Measurements from ENCODE around the gene ARHGEF12.

The ARHGEF12 gene

DNA sequence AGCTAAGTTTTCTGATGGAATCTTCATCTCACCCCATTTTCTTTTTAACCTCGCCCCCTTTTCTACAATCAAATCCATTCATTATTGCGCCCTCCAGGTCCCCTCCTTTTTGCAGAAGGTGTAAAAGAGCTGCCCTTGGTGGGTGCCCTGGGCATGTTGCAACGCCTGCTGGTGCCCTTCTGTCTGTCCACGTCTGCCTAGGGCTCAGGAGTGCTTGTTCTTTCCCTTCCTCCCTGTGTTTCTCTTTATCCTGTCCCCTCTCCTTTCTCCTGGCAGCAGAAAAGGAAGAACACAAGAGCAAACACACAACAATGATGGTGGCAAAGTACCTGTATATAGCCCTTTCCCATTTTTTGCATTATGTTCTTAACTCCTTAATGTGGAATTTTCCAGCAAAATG, 17.3 kb upstream of the ARHGEF12 start:
- DNase-seq (ENCODE audit: low spot score), result no peak

DNA sequence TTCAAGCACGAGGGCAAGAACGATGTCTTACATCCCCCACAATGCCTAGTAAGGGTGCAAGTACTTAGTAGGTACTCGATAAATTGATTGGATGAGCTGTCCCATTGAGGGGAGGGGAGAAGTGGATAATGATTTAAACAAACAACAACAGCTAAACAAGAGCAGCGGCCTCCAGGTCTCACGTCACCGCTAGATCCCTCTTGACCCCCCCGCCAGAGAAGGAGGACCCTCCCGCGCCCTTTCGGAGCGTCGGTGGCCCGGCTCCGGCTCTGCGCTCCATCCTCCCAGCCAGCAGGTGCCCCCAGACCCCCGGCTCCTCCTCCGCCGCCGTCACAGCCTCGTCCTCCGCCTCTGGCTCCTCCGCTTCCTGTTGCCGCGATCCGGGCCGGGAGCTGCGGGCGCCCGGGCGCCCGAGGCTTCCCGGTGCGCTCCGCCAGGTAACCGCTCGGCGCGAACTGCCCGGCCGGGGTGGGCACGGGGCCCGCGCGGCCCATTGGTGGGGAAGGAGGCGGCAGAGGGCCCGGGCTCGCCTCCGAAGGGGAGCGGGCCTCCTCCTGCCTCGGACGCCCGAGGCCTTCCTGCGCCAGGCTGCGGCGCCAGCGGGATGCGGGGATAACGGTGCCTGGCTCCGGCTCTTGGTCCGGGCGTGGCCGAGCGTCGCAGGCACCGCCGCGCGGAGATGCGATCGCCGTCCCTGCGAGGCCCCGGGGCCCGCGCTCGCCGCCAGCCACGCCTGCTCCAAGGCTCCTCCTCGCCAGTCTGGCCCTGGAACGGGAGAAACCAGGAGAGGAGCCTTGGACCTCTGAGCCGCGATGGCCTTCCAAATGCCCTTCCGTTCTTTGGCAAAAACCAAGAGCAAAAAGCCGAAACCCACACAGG, 11.0 kb upstream of the ARHGEF12 start, which contains the start of gene TLCD5:
TLCD5 (plus strand) TSS at position 368 of the 879 bp plus-strand sequence. CDS start 2,143 bp downstream, outside the sequence.
- DNase-seq (ENCODE audit: low spot score), result peak; percentile 56

DNA sequence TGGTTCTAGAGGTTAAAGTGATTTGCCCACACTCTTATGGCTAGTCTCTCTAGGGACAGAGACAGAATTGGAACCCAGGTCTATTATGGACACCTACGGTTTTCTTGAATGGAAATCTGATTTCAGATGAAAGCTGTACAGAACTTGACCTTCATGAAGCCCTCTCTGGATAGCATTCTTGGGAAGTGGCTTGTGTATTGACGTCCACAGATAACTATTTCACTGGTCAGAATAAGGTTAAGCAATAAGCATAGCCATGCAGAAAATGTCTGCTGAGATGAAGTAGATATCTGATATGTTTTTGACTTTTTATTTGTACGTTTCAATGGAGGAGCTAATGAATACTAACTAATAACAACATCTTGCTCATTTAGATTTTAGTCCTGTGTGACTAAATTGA, 10.0 kb upstream of the ARHGEF12 start:
- no peak for DNase-seq (ENCODE audit: low spot score)

DNA sequence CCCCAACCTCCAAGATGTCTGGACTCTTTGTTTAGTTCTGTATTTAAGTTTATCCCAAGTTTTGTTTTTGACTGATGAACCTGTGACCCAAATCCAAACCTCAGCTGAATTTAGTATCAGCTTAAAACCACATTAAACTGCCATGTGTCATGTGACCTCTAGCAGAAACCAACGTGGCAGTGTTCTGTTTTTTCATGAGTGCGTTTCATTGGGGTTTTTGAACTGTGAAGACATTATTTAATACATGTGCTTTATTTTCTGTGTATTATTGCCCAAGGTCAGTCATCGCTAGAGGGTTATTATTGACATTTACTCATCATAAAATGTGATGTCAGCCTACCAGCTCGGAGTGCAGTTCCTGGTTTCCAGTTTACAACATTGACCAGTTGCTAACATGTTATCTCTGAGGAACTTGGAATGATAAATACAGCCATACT, 9.3 kb upstream of the ARHGEF12 start:
- no peak for DNase-seq (ENCODE audit: low spot score)

DNA sequence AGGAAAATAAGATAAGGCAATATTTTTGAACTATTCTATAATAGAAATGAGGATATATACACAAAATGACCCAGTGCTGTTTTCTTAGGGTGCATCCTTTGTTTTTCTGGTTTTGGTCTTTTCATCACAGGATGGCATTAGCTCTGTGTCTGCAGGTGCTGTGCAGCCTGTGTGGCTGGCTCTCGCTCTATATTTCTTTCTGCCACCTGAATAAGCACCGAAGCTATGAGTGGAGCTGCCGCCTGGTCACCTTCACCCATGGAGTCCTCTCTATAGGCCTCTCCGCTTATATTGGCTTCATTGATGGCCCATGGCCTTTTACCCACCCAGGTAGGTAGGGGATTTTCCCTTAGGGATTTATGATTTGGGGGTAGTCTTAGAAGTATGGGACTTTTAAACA, 8.9 kb upstream of the ARHGEF12 start:
- DNase-seq (ENCODE audit: low spot score), result no peak

DNA sequence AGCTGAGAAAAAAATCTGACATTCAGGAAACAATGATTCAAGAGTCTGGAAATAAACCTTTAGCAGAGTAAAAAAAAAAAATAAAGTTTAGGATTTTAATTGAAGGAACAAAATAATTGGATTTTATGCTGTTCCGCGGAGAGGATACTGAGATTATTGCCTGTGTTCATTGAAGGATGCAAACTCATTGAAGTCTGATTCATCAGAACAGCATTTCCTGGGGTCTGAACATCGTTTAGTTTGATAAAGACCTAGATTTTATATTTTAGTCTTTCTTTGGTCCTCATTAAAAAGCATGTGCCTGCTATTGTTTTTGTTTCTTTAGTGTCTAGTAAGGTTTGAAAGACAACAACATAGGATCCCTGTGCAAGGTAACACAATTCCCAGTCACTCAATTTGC, 6.7 kb upstream of the ARHGEF12 start:
- no peak for DNase-seq (ENCODE audit: low spot score)

DNA sequence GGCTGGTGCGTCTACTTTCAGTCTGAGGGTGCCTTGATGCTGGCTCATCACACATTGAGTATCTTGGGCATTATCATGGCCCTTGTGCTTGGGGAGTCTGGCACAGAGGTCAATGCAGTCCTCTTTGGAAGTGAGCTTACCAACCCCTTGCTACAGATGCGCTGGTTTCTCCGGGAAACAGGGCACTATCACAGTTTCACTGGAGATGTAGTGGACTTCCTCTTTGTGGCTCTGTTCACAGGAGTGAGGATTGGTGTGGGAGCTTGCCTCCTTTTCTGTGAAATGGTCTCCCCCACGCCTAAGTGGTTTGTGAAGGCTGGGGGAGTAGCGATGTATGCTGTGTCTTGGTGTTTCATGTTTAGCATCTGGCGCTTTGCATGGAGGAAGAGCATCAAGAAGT, 6.2 kb upstream of the ARHGEF12 start:
- no peak for DNase-seq (ENCODE audit: low spot score)

DNA sequence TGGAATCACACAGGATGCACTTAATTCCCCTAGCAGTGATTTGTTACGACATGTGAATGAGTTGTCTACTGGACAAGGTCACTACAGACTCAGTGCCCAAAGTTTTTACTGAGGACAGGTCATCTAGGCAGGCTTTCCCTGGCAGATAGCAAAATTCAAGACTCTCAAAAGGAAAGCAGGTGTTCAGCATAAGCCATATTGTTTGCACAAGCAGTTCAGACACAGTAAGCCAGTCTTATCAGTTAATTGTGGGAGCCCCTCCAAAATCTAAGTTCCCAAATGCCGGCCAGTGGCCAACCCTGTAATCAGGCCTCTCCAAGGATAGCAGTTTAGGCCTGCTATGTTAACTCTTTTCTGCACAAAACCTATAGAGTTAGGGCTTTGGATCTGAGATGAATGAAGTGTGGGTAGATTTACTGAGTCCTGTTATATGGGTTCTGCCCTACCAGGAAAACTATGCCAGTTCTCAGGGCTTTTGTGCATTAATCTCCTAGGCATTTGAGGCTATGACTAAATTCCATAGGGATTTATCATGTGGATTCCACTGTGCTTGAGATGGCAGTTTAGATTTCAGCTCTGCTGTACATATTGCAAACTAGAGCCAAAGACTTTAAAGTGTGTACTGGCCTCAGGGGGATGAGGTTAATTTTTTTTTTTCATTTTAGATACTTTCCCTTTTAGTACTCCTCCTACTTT, 4.8 kb upstream of the ARHGEF12 start:
- no peak for DNase-seq (ENCODE audit: low spot score)

DNA sequence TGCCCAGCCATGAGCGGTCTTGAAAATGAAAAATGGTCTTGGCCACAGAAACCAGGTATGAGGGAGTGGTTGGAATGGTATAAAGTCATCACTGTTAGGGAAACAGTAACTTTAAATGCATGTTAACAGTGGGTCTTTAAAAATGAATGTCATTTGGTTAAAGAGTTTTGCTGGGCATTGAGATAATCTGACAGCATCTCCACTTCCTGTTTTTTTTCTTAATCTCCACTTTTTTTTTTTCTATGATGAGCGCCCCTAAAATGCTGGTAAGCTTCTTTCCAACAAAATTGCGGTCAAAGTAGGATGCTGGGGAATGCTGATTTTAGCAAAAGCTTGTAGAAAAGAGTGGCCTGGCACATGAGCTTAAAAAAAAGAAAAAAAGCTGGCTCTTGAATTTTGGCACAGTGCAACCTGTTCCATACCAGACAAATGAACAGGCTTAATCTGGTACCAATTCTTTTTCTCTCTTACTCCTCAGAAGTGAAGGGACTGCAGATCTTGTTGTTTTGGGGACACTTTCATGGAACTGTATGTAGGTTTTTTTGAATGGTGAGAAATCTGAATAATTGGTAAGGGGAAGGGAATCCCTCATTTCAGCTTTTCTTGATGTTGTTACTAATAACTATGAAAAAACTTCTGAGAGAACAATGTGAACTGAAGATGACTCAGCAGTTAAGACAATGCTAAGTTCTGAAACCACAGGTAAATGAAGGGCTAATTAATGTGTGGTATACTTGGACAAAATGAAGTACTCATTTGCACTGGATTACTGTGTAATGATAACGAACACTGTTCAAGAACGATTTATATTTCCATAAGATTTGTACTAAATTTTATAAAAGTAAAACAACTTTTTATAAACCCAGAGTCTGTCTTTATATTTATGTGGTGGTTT, 3.1 kb upstream of the ARHGEF12 start:
- no peak for DNase-seq (ENCODE audit: low spot score)

DNA sequence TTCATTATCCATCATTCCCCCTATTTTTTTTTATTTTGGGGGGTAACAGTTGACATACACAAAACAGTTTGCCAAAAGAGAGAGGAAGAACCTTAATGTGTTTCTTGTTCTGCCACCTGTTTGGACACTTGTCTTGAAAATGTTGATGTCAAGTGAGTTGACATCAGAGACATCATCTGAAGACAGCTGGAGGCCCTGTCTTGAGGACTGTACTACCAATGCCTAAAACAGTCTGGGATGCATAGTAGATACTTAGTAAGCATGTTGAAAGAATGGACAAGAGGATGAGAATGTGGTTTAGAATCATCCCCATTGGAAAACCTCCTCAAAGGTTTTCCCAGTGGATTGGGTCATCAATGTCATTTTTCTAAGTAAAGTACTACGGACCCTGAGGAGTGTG, 2.4 kb upstream of the ARHGEF12 start:
- no peak for DNase-seq (ENCODE audit: low spot score)

DNA sequence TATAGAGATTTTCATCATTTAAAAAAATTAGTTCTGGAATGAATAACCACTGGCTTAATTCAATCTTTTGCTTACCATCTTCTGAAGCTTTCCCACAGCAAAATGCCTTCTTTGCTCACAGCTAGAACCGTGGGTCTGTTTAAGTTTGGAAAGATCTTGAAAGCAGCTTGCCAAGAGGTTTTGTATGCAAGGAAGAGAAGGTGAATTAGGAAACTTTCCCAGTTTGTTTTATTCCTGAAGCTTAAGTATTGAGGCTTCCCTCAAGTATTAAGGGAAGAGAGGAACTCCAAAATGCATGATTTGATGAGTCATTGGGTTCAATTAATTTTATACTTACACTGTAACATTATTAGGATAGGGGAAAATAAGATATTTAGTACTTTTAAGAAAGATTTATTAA, 1.9 kb upstream of the ARHGEF12 start:
- peak; percentile 54 for DNase-seq (ENCODE audit: low spot score)

DNA sequence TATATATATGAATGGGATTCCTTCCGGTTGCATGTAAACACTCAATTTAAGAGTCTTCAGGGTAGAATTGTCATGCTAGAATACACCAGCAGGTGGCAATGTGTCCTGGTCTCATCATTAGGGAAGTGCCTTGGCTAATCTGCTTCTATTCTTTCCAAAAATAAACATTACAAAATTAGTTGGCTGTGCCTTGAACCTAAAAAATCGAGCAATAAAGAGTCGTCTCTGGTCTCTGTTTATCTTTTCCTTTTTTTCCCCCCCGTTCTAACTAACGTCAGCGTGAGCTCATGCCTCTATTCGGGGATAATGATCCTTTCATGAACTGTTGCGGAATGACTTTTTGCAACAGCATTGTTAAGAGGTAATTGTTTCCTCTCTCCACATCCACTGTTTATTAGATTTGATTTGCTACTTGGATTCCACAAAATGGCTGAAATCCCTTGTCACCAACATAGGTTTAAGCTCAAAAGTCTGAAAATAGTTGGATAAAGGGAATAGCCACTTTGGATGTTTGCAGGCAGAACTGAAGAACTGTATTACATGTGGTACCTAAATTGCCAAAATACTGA, 1.2 kb upstream of the ARHGEF12 start:
- peak; percentile 86 for DNase-seq (ENCODE audit: low spot score)

DNA sequence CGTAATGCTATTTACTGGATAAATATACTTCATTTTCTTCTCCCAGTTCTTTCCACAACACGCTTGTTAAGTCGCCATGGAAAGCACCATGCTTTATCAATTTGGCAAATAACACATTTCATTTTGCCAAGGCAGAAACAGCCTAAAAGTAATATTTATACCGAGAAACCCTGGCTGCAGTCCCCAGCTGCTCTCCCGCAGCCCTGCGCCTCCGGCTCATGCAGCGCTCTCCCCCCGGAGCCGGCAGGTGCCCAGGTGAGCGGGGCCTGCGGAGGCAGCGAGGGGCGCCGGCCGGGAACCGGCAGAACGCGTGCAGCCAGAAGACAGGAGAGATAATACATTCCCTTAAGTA, 681 bp upstream of the ARHGEF12 start:
- DNase-seq (ENCODE audit: low spot score), result peak; percentile 47

DNA sequence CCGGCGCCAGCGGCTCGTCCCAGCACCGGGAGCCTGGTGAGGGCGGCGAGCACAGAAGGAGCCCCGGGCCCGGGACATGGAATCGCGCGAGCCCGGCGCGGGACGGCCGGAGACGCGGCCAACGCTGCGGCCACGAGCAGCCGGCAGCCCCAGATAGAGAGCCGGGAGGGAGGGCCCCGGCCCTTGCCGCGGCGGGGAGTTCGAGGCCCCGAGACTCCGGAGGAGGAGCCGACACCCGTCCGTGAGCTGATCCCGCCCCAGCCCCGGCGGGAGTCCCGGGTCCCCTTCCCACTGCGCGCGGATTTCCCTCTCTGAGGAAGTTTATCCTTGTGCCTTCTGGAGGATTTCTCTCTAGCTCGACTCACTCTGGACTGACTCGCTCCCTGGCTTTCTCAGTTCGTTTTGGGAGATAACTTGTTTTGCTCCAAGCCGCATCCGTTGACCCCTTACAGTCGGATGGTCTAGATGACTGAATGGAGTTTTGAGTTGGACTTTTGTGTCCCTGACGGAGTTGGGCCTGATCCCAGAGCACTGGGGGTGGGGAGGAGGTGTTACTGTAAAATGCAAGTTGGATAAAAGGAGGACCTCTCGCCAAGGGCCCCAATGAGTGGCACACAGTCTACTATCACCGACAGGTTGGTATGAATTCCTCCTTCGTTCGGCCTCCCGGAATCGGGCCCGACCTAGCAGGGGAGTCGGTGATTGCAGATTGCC, 585 bp downstream of the ARHGEF12 start:
- DNase-seq (ENCODE audit: low spot score), result no peak

DNA sequence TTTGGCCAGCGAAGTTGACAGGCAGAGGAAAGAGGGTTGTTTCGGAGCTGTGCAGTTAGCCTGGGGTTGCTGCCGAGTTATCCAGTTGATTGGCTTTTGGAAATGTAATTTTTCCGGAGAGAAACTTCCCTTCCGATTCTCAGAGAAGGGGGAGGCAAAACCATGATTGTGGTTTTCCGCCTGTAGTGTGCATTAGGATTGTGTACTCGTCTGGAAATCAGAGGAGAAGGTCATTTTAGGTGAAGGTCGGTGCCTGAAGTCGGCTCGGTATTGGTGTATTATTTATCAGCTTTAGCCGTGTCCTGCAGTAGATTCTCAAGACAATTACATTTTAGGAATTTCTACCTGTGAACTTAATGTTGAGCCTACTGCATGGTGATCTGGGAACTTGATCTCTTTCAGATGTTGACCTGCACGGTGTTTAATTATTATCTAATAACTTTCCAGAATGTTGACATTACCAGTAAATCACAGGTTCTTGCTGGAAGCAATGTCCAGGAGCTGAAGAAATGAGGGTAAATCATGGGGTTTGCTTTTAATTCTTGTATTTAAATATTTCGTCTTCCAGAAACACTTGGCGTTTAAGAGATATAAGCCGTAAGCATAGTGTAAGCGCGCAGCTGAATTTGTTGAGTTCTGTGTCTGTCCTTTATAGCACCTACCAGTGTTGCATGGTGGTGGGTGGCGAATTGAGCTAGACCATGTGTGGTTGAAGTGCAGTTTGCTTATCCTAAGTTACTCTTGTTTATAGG, 1.3 kb downstream of the ARHGEF12 start:
- no peak for DNase-seq (ENCODE audit: low spot score)

DNA sequence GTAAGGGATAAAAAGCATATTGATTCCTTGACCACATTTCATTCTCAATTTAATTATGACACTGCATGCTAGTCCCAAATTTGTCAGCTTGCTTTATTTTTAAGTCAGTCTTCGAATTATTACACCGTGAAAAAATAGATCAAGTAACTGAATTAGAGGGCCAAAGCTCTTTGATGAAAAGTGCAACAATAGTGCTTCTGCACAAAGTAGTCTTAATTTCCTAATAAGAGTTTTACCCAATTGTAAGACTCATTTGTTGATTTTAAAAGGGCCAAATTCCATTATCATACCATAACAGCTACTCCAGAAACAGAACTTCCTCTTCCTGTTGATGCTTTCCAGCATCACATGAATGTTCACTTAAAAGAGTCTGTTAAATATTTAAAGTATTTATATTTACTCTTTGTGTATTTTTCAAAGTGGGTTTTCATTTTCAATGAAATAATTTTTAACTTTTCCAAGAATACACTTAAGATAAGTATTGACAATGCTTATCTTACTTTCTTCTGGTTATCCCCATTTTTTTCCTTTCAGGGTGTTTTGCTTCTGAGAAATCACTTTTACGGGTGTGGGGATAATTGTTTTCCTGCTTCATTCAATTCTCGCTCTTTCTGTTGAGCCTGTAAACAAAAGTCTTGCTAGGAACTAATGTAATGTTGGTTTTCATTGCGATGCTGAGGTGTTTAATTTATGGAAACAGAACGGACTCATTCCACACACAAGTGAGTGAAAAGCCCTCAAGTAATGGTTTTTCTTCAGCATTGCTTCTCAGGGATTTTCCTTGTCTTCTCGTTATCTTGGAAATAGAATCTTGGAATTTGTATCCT, 2.1 kb downstream of the ARHGEF12 start:
- no peak for DNase-seq (ENCODE audit: low spot score)

DNA sequence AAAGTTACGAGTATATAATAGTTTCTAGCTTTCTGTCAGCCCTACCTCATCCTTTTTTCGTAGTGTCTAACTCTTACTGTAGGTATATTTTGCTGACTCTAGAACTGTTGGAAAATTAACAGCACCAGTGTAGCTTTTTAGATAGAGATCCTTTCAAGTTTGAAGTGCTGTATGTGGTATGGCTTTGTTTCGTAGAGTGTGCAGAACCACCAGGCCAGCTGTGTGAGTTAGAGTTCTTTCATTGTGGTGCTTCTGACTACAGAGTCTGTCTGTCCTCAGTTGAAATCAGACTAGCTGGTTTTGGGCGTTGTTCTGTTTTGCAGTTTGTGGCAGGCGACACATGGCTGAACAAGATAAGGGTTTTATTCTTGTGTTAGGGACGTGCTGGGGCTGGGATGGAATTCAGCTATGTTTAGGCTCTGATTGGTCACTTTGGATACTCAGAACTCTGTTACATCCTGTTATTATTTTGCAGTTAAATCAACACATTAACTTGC, 3.2 kb downstream of the ARHGEF12 start:
- DNase-seq (ENCODE audit: low spot score), result peak; percentile 85

DNA sequence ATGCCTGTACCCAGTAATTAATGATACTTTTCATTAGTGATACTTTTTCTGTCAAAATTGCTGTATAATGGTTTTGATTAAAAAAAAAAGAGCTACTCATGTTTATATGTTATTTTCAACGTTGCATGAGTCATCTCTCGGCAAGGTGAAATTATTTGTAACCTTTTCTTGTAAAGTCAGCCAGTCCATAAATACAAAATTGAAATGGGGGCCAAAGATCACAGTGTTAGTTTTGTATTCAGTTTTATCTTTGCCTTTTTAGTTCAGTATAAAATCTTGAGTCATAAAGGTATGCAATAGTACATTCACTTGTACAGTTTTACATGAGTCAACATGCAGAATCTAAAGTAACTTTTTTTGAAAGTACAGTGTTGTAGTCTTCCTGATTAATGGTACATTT, 4.3 kb downstream of the ARHGEF12 start:
- no peak for DNase-seq (ENCODE audit: low spot score)

DNA sequence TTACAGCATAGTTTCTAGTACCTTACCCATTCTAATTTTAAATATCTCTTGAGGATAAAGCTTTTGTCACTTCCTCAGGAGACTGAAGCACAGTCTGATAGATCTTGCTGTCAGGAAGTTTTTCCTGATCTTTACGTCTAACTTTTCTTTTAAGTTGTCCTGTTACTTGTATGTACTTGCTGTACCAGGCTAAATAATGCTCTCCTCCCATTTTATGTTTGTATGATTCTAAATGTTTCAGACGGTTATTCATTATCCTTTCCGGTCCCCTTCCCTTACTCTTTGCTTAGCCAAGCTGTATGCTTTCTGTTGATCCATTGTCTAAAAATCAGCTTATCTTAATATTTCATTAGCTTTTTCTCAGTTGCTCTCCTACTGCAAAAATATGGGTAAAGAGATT, 6.0 kb downstream of the ARHGEF12 start:
- no peak for DNase-seq (ENCODE audit: low spot score)

DNA sequence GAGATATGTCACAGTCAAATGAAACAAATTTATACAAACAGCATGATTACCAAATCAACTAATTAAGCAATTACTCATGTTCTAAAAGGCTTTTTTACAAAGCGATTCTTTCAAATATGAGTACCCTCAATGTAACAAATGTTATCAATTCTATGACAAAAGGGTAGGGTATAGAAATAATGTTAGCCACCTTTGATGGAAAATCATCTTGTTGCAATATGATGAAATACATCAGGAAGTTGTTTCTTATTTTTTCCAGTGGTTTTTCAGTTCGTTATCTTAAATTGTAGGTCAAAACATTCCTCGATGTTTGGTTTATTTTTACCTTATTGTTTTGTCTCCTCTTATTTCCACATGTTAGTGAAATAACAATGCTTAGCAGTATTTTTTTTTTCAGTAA, 6.5 kb downstream of the ARHGEF12 start:
- DNase-seq (ENCODE audit: low spot score), result no peak
